Stimulated activated CD4-positive, alpha-beta T cell treated with anti-CD3 and anti-CD28 coated beads, Interleukin-15, amount 100 ng/mL, for 48 hours (primary cell): ENCODE data around the gene FOXL3.
"Not testable (repeated sequence)": the region's sequence is repeated elsewhere in the genome, so short reads cannot be mapped to it uniquely, and the experiment has no call there.

ENCODE experiments used
- DNase-seq, 2 donors: peaks; one replicate each; pipeline ENCODE4 v3.0.0-alpha.2; 2020; ENCODE audit warnings: low read depth in 2 of 2

The FOXL3 gene

DNA sequence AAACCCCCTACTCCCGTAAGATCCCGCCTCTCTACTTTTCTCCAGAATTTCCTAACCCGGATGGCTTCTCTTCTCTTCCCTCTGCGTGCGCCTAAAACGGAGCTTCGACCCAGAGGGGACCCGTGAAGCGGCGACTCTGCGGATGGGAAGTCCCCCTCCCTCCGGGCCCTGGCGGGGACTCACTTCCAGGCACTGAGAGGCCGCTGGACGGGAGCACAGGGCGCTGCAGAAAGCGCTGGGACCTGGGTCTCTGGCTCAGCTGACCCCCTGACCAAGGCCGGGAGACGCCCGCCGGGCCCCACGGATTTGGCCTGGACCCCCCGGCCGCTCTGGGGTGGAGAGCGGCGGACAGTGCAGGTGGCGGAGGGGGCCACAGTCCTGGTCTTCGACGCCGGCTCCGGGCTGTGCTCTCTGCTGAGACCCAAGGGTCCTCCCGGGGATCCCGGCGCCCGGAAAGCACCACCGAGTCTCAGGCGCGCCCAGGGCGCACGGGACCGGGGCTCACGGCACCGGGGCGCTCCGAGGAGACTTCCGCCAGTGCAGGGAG, 688 bp upstream of the FOXL3 start:
- DNase-seq, result no peak

DNA sequence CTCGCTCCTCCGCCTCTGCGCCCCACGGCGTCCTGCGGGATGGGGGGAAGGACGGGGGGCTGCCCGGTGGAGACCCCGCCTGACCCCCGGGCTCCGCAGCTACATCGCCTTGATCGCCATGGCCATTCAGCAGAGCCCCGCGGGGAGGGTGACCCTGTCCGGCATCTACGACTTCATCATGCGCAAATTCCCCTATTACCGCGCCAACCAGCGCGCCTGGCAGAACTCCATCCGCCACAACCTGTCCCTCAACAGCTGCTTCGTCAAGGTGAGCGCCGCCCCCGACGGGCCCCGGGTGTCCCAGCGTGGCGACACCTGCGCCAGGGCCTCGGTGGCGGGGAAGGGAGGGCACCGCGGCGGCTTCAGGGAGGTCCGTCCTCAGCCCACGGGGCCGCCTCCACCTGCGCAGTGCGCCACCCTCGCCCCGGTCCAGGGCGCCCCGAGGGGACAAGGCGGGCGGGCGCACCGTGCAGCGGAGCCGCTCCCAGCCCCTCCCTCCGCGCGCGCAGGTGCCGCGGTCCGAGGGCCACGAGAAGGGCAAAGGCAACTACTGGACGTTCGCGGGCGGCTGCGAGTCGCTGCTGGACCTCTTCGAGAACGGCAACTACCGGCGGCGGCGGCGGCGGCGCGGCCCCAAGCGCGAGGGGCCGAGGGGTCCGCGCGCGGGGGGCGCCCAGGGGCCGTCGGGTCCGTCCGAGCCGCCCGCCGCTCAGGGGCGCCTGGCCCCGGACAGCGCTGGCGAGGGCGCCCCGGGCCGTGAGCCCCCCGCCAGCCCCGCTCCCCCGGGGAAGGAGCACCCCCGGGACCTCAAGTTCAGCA, 793 bp downstream of the FOXL3 start:
- no peak for DNase-seq

DNA sequence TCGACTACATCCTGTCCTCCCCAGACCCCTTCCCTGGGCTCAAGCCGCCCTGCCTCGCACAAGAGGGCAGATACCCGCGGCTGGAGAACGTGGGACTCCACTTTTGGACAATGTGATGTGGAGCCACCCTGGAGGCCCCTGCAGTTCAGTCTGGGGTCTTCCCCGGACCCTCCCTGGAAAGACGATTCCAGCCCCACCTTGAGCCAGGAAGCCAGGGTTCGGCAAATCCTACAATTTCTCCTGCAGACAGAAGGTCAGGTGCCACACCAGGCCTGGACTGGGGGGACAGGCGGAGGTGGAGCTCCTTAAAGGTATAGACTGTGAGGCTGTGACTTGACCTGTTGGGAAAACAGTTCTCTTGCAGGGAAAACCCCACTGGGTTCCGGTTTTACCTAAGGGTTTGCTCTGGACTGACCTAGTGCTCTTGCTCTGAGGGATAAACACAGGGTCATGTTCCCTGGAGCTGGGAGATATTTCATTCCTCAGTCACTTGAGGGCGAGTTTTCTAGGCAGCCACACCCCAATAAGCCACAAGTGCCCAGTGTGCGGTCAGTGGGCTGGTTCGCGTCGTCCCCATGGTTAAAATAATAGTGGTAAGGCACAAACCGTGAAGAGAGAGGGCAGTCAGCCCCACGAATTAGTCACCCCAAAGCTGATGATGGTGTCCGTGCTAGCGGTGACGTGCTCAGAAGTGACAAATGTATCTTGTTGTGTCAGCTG, 1.6 kb downstream of the FOXL3 start:
- DNase-seq, result no peak

DNA sequence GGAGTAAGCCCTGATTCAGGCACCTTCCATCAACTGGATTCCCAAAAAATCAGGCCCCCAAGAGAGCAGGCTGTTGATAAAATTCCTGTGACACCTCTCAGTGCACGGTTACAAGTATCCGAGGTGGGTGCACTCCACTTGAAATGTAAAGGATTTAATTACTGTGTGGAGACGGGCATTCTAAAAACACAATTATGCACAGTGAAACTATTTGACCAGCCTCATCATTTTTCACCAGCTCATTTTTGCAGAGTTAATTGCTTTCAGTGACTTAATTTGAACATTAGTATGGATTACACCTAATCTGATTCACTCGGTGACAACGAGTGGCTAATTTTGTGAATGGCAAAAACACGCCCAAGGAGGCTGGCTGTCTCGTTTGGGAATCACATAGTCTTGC, 2.3 kb downstream of the FOXL3 start:
- DNase-seq, result no peak

DNA sequence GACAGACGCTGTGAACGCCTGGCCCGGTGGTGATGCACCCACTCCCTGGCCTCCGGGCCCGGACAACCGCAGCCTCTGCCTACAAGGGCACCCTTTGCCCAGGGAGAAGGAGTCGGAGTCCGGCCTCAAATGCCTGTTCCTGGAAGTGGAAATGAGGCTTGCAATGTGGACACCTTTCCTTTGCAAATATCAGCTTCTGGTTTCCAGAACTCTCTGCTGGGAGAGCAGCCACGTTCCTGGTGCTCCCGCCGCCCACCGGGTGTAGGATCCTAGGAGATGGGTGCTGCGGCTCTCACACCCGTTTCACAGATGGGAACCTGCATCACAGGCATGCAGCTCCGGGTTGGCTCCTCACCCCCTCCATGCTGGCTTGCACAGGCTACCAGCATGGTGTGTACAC, 2.9 kb downstream of the FOXL3 start:
- DNase-seq, result no peak

DNA sequence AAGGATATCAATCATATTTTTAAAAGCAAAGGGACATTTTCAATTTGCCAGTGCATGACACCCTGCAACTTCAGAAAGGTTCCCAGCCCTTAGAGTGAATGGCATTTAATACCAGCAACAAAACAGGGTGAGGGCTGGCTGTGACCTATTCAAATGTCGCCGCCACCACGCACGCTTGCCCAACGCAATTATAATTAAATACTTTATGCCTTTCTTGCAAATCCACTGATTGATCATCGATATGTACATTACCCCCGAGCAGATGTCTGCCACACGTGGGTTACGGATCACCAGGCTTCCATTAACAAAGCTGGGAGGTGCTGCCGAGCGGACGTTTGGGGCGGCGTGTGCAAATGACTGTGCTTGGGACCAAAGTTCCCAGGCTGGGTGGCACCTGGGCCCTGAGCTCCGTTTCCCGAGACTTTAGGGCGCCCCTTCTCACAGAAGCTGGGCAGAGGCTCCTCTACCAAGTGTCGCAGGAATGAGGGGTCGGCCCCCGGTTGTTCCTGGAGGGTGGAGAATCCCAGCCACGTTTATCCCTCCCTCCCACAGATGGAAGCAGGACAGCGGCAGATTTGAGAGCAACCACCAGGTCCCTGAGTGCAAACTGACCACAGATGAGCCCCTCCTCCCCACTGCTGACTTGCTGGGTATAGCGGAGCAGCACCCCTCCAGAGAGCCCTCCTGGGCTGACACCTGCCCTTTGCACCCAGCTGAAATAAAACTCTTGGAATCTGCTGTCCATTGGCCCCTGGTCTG, 3.9 kb downstream of the FOXL3 start:
- DNase-seq, result no peak

DNA sequence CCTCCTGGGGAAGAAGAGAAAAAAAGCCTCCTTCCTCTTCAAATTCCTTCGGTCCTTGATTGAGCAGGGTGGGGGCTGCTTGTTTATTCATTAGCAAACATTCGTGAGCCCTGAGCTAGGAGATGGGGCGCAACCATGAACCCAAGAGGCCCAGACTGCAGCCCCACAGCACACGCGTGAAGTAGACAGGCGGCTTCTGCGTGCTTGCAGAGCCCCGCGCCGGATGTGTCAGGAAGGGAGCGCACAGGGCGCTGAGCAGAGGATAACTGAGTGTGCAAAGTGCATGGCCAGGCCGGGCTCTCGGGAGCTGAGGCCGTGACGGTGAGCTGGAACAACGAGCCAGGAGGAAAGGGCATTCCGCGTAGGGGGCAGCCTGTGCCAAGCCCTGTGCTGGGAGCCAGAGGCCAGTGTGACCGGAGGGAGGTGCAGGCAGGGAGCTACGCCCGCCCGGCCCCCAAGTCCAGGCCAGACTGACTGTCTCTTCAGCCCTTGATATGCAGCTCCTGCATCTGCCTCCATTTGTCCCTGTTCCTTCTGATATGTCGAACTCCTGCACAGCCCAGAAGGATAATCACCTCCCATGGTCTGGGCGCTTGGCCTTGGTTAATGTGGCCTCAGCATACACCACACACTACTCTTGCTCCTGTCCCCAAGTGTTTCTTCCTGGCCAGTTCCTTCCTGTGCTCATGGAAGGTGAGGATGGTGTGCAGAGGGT, 4.6 kb downstream of the FOXL3 start:
- DNase-seq, result no peak

DNA sequence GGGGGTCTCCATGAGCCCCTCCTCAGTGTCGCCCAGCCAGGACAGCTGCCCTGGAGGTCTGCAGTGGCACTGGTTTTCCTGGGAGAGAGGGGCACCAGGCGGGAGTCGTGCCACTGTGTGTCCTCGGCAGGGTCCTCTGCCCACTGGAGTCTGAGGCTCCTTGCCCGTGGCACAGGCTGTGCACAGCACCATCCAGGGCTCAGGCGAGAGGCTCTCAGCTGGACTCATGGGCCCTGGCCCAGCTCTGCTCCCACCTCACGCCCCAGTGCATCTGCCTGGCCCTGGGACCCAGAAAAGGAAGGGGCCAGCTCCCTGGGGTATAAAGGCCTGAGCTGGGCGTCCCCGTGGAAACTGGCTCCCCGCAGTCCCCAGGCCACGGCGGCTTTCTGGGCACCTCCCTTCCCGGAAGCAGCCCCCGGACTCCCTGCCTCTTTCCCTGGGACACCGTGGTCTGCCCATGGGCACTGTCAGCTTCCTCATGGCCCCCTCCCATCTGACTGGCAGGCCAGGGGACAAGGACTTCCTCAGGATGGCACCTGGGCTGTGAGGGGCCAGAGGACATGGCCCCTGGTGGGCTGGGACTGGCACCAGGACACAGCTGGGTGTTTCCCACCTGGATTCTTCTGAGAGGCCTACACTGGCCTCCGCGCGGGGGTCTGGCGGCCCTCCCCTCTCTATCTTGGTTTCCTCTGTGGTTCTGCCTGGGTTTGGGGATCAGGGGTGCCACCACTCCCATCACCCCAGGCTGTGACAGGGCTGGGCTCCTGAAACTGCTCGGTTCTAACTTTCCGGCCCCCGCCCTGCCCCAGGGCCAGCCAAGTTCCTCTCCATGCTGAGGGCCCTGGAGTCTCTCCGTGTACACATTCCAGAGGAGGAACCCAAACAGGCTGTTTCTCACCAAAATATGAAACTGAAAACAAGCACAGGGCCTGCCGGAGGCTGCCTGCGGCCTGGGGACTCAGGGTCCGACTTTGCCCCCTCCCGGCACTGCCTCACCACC, 5.5 kb downstream of the FOXL3 start:
- no peak for DNase-seq

DNA sequence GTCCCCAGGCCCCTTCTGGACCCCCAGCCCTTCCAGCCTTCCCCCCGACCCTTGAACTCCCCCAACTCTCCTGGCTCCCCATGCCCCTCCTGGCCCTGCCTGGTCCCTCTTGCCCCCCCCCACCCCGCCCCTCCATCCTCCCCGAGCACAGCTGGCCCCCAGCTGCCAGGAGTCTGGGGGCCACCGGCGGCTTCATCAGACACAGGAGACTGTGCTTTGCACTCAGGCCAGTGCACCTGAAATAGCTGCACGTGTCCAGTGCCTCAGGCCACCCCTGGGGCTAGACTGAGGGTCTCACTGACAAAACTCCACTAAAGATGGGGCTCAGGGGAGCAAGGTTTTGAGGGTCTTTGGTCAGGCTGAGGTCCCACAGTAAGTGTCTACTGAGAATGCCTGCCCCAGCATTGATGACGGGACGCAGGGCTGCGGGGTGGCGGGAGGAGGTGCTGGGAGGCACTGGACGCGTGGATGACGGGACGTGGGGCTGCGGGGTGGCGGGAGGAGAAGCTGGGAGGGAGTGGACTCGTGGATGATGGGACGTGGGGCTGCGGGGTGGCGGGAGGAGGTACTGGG, 6.5 kb downstream of the FOXL3 start:
- no peak for DNase-seq

DNA sequence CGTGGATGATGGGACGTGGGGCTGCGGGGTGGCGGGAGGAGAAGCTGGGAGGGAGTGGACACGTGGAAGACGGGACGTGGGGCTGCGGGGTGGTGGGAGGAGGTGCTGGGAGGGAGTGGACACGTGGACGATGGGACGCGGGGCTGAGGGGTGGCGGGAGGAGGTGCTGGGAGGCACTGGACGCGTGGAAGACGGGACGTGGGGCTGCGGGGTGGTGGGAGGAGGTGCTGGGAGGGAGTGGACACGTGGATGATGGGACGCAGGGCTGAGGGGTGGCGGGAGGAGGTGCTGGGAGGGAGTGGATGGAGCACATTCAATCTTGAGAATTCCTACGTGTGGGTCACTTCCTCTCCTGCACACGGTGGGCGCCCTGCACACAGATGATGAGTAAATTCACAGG, 7.2 kb downstream of the FOXL3 start:
- DNase-seq, result not testable (repeated sequence)

DNA sequence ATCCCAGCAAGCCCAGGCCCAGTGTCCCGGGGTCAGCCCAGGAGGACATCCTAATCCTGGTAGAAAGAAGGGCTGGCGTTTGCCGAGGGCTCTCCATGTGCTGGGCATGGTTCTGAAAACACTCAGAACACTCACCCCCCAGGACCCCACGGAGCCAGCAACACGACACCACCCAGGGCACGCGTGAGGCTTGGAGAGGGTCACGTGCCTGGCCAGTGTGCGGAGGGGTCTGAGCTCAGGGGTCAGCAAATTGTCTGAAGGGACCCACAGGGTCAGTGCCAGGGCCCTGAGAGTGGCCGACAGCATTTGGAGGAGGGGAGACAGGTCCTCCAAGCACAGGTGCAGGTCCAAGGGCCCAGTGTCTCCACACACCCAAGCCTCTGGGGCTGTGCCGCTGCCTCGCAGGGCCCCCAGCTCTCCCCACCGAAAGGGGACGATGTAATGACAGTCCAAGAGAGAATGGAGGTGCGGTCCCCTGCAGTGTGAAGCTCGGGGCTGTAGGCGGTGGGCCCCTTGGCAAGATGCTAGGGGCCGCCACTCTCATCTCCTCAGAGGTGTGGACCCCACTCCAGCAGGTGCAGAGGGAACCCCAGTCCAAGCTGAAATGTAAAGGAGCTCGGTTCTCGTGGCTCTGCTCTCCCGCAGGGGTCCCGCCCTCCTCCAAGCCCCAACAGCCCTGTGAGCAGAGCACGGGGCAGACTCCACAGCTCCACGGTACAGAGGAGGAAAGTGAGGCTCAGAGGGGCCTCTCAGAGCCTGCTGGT, 7.8 kb downstream of the FOXL3 start:
- DNase-seq, result no peak

DNA sequence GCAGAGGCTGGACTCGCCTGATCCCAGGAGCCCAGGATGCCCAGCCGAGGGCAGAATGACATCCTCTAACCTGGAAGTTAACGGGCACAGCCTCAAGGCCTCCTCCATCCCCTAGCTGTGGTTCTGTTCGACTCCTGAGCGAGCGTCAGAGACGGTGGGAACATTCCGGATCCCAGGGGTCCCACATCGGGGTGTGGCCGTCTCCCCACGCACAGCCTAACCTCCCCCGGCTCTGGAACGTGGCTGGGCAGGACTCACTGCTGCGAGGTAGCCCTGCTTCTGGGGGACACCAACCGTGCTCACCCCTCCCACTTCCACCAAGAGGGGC, 8.4 kb downstream of the FOXL3 start:
- DNase-seq, result no peak

DNA sequence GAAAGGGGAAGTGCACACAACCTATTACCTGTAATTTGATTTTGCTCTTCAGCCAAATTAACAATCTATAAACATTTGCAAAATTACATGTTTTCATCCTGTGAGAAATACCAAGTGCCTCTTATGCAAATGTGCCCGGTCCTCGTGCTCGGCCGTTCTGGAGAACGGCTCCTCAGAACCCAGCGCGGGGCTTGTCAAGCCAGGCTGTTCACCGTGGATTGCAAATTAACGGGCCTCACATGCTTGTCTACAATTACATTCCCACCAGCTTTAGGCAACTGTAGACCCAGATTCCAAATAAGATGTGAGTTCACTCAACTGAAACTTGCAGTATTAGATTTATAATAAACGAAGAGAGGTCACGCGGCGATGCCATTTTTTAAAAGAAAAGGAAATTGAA, 8.8 kb downstream of the FOXL3 start:
- DNase-seq, result no peak

DNA sequence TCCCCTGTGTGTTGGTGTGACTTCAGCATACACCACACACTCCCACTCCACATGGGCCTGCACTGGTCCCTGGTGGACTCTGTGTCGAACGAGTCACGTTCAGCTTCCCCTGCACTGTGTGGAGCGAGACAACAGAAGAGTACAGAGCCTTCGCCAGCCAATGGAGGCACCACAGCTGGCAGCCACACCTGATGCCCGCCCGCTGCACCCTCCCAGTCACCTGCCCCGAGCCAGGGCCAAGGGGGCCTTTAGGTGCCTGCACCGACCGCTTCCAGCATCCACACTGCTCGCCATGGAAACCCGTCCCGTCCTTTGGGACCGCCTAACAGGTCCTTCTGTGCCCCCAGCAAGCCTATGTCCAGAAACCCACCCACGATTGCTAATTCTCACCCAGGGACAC, 9.2 kb downstream of the FOXL3 start:
- DNase-seq, result no peak

DNA sequence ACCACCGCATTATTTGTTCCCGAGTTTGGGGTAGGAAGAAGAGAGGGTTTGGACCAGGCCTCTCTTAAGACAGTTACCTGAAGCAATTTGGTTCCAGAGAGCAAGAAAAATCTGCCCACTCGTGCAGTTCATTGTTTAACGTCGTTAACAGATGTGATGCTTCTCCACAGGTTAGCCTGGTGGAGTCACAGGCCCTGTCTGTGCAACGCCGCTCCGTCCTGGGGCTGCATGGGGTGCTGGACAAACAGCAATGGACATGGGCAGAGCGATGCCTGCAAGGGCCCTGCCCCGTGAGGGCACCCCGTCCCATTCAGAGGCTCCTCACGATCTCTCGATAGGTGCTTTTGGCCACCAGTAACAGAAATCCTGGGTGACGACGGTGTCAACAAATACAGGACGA, 9.7 kb downstream of the FOXL3 start:
- no peak for DNase-seq

DNA sequence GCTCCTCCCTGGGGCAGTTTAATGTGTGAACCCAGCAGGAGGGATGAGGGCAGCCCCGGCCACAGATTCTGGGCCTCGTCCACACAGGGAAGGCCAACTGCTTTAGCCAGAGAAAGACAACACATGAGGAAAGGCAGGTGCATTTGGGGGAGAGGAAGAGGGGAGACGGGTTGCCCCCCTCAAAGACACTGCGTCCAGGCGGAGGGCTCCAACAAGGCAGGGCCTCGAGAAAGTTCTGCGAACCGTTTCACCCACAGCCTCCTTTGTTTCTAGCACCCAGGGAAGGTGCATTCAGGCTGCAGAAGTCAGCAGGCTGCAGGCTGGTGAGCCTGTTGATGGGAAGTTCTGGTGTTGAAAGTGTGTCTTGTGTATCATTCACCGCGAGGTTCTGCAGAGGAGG, 10.1 kb downstream of the FOXL3 start:
- DNase-seq, result no peak

DNA sequence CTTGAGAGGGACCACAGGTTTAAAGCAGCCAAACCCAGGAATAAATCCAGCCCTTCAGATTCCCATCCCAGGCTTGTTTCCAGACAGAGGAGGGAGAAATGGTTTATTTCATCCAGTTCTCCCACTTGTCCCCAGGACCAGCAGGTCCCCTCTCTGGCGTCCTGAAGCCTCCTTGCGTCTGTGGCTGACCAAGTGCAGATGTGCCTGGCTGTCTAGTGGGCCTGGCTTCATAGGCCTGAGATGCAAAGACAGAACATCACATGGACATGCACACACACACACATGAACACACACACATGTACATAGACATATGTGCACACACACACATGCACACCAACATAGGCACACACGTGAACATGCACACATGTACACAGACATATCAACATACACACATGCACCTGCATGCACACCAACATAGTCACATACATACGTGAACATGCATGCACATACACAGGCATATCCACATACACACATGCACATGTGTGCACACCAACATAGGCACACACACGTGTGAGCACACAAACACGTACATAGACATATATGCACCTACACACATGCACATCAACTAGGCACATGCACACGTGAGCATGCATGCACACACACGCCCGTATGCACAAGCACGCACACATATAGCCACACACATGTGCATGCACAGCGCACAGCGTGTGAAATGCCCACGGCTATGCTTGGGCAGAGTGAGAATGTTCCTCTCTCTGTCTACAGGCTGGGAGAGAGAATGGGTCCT, 10.7 kb downstream of the FOXL3 start:
- DNase-seq, result no peak

DNA sequence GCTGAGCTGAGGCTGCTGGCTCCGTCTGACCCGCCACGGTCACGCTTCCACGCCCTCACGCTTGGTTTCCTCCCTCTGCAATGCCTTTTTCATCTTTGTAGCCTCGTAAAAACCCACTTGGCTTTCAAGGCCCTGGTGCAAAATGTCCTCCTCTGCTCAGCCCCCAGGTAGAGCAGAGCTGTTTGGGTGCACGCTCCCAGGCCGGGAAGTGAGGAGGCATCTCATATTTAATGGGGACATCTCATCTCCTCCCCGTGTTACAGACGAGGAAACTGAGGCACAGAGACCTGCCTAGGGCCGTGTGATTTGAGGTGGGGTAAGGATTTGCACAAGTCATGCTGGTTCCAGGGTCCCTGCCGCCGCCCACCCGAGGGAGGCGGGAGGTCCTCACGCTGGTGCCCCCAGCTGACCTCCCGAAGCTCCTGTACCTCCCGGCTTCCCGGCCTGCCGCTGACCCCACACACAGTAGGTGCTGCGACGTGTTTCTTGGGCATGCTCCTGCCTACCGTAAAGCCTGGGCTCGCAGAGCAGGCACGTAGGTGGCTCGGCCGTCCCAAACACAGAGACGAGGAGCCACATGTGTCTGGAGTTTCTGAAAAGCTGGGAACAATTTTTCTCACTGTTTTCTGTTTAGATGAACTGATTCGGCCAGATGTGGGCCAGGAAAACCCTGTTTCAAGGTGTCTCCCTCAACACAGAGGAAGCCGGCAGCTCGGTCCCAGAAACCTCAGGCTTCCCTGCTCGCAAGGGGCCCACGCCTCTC, 11.5 kb downstream of the FOXL3 start:
- DNase-seq, result no peak
